ENCODE data around the gene SERTM1.

SERTM1 gene

GRCh38 chr13:36712290-36712689 lies 38.5 kb downstream of the SERTM1 start:
- no peak for DNase-seq

GRCh38 chr13:36712770-36713169 lies 39.0 kb downstream of the SERTM1 start:
- no peak for DNase-seq

DNA sequence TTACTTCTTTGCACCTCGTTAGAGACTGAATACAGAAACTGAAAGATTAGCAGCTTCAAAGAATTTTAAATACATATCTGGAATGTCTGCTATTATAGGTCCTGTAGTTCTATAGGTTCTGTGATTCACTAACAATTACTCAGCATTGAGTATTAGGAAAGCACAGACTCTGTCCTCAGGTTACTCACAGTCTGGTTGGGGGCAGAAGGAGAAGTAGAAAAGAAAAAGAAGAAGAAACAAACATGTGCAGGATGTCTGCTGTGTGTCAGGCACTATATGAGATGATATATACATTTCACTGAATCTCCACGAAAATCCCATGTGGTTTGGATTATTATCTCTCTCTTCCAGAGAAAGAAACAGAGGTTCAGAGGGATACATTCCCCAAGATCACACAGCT lies 40.1 kb downstream of the SERTM1 start:
- no peak for DNase-seq

DNA sequence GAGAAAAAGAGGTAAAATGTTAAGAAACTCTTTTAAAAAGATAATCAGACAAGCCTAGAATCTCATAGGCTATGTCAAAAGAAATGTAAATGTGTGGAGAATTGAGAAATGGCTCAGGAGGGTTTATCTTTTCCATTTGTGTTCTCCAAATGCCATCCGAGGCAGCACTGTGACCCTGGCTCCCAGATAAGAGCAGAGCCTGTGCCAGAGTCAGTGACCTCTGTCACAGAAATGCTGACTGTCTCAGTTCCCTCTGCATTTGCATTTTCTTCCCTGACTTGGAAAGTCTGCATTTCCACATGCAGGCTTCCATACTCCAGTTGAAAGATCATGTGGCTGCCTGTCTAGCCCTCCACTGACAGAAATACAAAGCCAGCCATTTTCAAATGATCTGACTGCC lies 42.0 kb downstream of the SERTM1 start:
- no peak for DNase-seq

DNA sequence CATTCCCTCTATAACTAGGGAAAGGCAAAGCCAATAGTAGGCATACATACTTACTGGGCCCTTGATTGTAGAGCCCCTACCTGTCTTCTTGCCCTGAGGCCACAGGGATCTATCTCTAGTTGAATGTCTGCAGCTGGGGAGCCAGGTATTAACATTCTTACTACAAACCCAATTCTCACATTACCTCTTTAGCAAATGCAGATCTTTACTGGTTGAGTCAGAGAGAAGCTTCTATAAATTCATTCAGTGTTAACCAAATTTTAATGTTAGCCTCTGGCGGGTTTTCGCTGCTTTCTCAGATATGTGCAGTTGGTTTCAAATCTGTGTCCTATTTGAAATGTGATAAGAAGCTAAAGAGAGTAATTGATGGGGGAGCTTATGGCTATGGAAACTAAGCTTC lies 43.2 kb downstream of the SERTM1 start:
- DNase-seq = no peak

GRCh38 chr13:36717966-36718545 lies 44.2 kb downstream of the SERTM1 start:
- DNase-seq = no peak

GRCh38 chr13:36718686-36719085 lies 44.9 kb downstream of the SERTM1 start:
- no peak for DNase-seq

DNA sequence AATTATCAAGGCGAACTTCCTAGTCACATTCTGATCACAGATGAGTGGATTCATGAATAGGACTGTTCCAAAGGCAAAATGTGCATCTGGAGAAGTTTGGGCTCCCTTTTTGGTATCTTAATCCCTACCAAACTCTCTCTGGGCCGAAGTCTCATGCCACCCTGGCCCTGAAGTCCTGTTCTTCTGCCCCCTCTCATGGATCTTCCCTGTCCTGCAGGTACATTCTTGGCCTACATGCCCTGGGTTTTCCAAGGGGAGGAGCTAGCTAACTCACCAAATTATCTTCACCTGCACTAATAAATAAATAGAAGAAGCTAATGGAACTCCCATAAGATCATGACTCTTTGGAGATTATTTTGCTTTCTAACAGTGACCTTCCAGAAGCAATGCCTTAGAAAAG lies 50.3 kb downstream of the SERTM1 start:
- DNase-seq = no peak

GRCh38 chr13:36725936-36726335 lies 52.1 kb downstream of the SERTM1 start:
- DNase-seq = no peak

DNA sequence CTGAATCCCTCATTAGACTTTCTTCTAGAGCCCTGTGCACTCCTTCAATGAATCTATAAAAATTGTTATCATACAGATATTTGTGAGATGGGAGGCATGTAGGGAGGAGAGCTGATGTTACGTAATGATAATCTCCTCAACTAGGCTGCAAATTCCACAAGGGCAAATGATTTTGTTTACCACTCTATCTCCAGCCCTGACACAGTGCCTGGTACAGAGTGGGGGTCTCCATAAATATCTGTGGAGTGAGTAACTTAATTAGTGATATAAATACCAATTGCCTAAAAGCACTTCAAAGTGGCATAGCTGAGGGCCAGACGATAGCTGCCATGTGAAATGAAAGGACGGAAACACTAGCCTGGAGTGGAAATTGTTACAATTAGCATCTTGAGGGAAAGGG lies 54.2 kb downstream of the SERTM1 start:
- DNase-seq = no peak

- no peak for DNase-seq
These were observed 62.4 kb downstream of the SERTM1 start for GRCh38 chr13:36736119-36736726.

DNA sequence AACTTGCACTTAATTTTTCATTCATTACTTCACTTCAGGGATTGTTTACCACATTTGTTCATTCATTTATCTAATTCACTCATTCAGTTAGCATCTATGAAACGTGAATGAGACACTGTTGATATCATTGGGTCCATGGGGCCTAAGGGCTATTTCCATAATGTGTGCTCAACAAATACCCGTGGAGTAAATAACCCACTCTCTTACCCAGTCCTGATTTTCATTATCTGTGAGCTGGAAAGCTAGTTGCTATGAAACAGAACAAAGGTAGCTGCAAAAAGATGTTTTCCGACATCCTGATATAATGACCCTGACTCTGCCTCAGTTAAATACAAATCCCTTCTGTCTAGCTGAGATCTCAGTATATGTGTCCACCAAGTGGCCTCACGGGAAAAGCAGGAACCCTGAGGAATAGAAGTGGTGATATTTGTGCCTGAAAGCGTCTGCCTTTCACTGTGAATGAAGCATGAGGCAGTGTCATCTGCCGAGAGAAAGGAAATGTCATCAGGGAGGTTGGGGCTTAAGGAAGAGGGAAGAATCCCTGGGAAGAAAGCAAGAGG lies 63.8 kb downstream of the SERTM1 start:
- no peak for DNase-seq

DNA sequence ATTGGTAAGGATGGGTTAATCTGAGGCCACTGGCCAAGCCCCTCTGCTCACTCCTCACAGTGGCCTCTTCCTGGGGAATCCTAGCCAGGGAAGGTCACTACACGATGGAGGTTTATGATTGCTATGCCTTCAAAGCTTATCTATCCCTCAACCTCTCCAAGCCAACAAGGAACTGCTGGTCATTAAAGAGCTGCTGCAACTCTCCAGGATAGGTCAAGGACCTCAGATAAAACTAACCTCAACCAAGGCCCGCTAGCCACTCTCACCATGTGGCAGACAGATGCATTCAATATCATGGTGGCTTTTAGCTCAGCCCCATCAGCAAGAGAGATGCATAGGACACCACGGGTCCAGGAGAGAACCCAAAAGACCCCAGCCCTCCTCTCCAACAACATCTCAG lies 71.6 kb downstream of the SERTM1 start:
- no peak for DNase-seq

GRCh38 chr13:36746051-36746450 lies 72.2 kb downstream of the SERTM1 start:
- no peak for DNase-seq
